SU-DHL-6 (cell line): ENCODE results near the gene ZNF362.
"Not testable (repeated sequence)": the region's sequence is repeated elsewhere in the genome, so short reads cannot be mapped to it uniquely, and the experiment has no call there.

Source experiments
- H2AFZ ChIP-seq: fragments of 200-600 bp; sonication (generic); 2 replicates; pipeline ENCODE4 v1.6.1; 2014; ENCODE audit warnings: low read depth, mild to moderate bottlenecking, moderate library complexity, mixed read lengths, antibody characterized with exemption, low read length; ENCODE audit not compliant: severe bottlenecking
- H3F3A ChIP-seq: fragments of 200-600 bp; shearing (Covaris generic); 2 replicates; pipeline ENCODE4 v1.6.0; 2016; ENCODE audit warnings: antibody characterized with exemption, mild to moderate bottlenecking; ENCODE audit not compliant: insufficient read depth
- H3K27ac ChIP-seq: fragments of 200-600 bp; sonication (generic); 2 replicates; pipeline ENCODE4 v1.5.1; 2016; ENCODE audit warnings: low read depth, mild to moderate bottlenecking, low read length, moderate library complexity, mixed read lengths
- H3K27me3 ChIP-seq: fragments of 200-600 bp; sonication (generic), shearing (Covaris generic); 2 replicates; pipeline ENCODE4 v1.6.0; 2014; ENCODE audit warnings: mild to moderate bottlenecking, low read length
- H3K36me3 ChIP-seq: fragments of 200-600 bp; sonication (generic); 2 replicates; pipeline ENCODE4 v1.6.1; 2014; ENCODE audit warnings: mild to moderate bottlenecking, low read length, mixed read lengths
- H3K4me2 ChIP-seq: fragments of 300-600, 200-600 bp; shearing (Covaris generic), sonication (generic); 2 replicates; pipeline ENCODE4 v1.6.0; 2014; ENCODE audit warnings: low read length, low read depth, mild to moderate bottlenecking; ENCODE audit not compliant: poor library complexity, severe bottlenecking
- H3K4me3 ChIP-seq: fragments of 200-600 bp; sonication (generic); 2 replicates; pipeline ENCODE4 v1.5.1; 2014; ENCODE audit warnings: antibody characterized with exemption, low read length, mild to moderate bottlenecking, mixed read lengths; ENCODE audit not compliant: insufficient read depth, poor library complexity, severe bottlenecking
- H3K79me2 ChIP-seq: fragments of 200-600 bp; sonication (generic); 2 replicates; pipeline ENCODE4 v1.6.1; 2014; ENCODE audit warnings: mild to moderate bottlenecking, low read length, moderate library complexity; ENCODE audit not compliant: insufficient read depth
- H3K9ac ChIP-seq: fragments of 200-600 bp; sonication (generic); 2 replicates; pipeline ENCODE4 v1.7.0; 2014; ENCODE audit warnings: mild to moderate bottlenecking, low read length
- H3K9me2 ChIP-seq: fragments of 200-600 bp; sonication (generic); replicated peaks from 2 replicates; pipeline ENCODE4 v1.6.1; 2014; ENCODE audit warnings: low read length; ENCODE audit not compliant: insufficient read depth
- H3K9me3 ChIP-seq: fragments of 200-600 bp; sonication (generic); 2 replicates; pipeline ENCODE4 v1.6.1; 2014; ENCODE audit warnings: low read length, mixed read lengths; ENCODE audit not compliant: insufficient read depth
- H4K20me1 ChIP-seq: fragments of 200-600 bp; sonication (generic); 2 replicates; pipeline ENCODE4 v1.6.1; 2014; ENCODE audit warnings: low read depth, mild to moderate bottlenecking, antibody characterized with exemption, low read length, moderate library complexity, mixed read lengths
- CTCF ChIP-seq: fragments of 200-600 bp; sonication (generic); IDR thresholded peaks from one replicate; pipeline ENCODE4 v1.5.1; 2017; ENCODE audit warnings: antibody characterized with exemption, mild to moderate bottlenecking, low read length, moderate library complexity; ENCODE audit not compliant: insufficient read depth, poor library complexity, severe bottlenecking
- EZH2phosphoT487 ChIP-seq: fragments of 200-600 bp; sonication (generic), shearing (Covaris generic); conservative IDR thresholded peaks from 2 replicates; pipeline ENCODE4 v1.6.1; 2018; ENCODE audit warnings: mild to moderate bottlenecking, antibody characterized with exemption, low read length, moderate library complexity, mixed read lengths

ZNF362 gene

GRCh38 chr1:33235521-33235920 lies 20.8 kb upstream of the ZNF362 start:
- Histone ChIP-seq H3K79me2 (no peaks in the 10 kb centered on the region), H3K9me3 (no peaks in the 10 kb centered on the region), H2AFZ (no peak overlapping the region), H3K27ac (no peak overlapping the region), H3K27me3 (no peaks in the 10 kb centered on the region), H4K20me1 (no peaks in the 10 kb centered on the region), H3F3A (no peaks in the 10 kb centered on the region), H3K9ac (no peak overlapping the region), H3K4me3 (no peak overlapping the region), H3K4me2 (no peak overlapping the region), H3K9me2 (no peaks in the 10 kb centered on the region), H3K36me3 (no peaks in the 10 kb centered on the region)
- no peak for TF ChIP-seq CTCF
- no peak for TF ChIP-seq EZH2phosphoT487

- H3K27me3 ChIP-seq, result no peaks in the 10 kb centered on the region
- H3K9me3 ChIP-seq, result no peaks in the 10 kb centered on the region
- no peak overlapping the region for H3K27ac ChIP-seq
Measured at GRCh38 chr1:33236498-33236897, 19.8 kb upstream of the ZNF362 start.

GRCh38 chr1:33237579-33237978 lies 18.7 kb upstream of the ZNF362 start:
- no peak overlapping the region for H3K9ac ChIP-seq
- H3K27me3 ChIP-seq, result no peaks in the 10 kb centered on the region
- no peaks in the 10 kb centered on the region for H3K36me3 ChIP-seq
- no peaks in the 10 kb centered on the region for H4K20me1 ChIP-seq
- TF ChIP-seq CTCF, result no peak
- TF ChIP-seq EZH2phosphoT487, result no peak
- no peak overlapping the region for H3K4me2 ChIP-seq
- no peak overlapping the region for H2AFZ ChIP-seq
- no peaks in the 10 kb centered on the region for H3K9me3 ChIP-seq
- H3K9me2 ChIP-seq, result no peaks in the 10 kb centered on the region
- no peaks in the 10 kb centered on the region for H3F3A ChIP-seq
- no peak overlapping the region for H3K4me3 ChIP-seq
- H3K79me2 ChIP-seq, result no peaks in the 10 kb centered on the region
- H3K27ac ChIP-seq, result no peak overlapping the region

More at GRCh38 chr1:33236498-33236897, 19.8 kb upstream of the ZNF362 start:
- H3K79me2 ChIP-seq, result no peaks in the 10 kb centered on the region
- no peaks in the 10 kb centered on the region for H3K9me2 ChIP-seq
- H3K9ac ChIP-seq, result no peak overlapping the region
- no peak overlapping the region for H3K4me3 ChIP-seq
- no peak overlapping the region for H2AFZ ChIP-seq
- H3K4me2 ChIP-seq, result no peak overlapping the region
- no peaks in the 10 kb centered on the region for H3K36me3 ChIP-seq
- no peaks in the 10 kb centered on the region for H4K20me1 ChIP-seq
- no peak for TF ChIP-seq CTCF
- no peak for TF ChIP-seq EZH2phosphoT487
- H3F3A ChIP-seq, result no peaks in the 10 kb centered on the region

- not testable (repeated sequence) for H3K4me3 ChIP-seq, H4K20me1 ChIP-seq, H3K27ac ChIP-seq, H3K9me3 ChIP-seq, H3K9ac ChIP-seq, H3F3A ChIP-seq, H3K36me3 ChIP-seq, H3K79me2 ChIP-seq, H3K27me3 ChIP-seq, H3K9me2 ChIP-seq, H3K4me2 ChIP-seq, H2AFZ ChIP-seq
Measured at GRCh38 chr1:33238194-33238724, 18.0 kb upstream of the ZNF362 start.

GRCh38 chr1:33239410-33239809 lies 16.9 kb upstream of the ZNF362 start:
- H3K9me3 ChIP-seq, H3F3A ChIP-seq, H3K79me2 ChIP-seq, H3K4me3 ChIP-seq, H3K27me3 ChIP-seq, H3K9me2 ChIP-seq, H3K9ac ChIP-seq, H4K20me1 ChIP-seq, H3K36me3 ChIP-seq, H3K27ac ChIP-seq, H3K4me2 ChIP-seq: not testable (repeated sequence)
- peak overlapping the region; percentile 41 for H2AFZ ChIP-seq
